HL-60/S4 (cell line): ENCODE measurements around the gene ZNF790.
"Not testable (repeated sequence)": the region's sequence is repeated elsewhere in the genome, so short reads cannot be mapped to it uniquely, and the experiment has no call there.

Experiments used
- in situ Hi-C: fragments of 300-500 bp; cut with MboI; formaldehyde crosslinking; loops from 2 replicates; pipeline ENCODE4 v1.14.3; 2022; ENCODE audit warnings: low sequenced_read_pairs

ZNF790 gene

DNA sequence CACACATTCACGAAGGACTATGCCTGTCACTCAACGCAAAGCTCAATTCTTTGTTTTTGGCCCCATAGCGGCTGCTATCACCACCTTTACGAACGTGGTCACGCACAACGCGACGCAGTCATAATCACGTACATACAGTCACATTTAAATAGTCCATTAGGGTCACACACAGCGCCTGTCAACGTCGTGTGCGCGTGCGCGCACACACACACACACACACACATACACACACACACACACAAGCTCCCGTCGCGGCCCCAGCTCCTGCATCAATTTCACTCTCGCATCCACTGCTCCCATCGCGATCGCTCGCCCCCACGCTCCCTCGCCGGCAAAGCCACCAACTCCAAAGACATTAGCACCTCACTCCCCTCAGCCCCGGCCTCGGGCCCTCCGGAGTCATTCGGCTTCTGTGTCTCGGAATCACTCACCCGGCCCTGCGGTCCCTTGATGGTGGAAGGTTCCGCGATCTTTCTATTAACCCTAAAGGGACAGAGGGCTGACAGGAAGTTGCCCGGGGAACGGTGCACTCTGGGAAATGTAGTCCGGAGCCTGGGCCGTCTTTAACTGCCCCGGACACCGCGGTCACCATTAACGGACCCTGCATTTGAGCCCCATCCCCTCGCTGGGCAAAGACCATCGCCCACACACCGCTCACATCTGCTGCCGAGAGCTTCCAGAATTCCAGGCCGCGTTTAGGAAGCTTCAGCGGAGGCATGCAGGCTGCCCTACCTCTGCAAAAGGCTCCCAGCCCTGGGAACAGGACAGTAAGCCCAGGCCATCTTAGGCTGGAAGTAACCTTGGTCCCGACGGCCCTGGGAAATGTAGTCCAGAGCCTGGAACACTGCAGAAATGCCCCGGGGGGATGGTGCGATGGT is at the start of gene ZNF790:
Gene ZNF790, minus strand, starts transcription at position 482 of the 878 bp plus-strand sequence. CDS start 12,768 bp downstream, outside the sequence.
- in situ Hi-C loops = no loop called here

DNA sequence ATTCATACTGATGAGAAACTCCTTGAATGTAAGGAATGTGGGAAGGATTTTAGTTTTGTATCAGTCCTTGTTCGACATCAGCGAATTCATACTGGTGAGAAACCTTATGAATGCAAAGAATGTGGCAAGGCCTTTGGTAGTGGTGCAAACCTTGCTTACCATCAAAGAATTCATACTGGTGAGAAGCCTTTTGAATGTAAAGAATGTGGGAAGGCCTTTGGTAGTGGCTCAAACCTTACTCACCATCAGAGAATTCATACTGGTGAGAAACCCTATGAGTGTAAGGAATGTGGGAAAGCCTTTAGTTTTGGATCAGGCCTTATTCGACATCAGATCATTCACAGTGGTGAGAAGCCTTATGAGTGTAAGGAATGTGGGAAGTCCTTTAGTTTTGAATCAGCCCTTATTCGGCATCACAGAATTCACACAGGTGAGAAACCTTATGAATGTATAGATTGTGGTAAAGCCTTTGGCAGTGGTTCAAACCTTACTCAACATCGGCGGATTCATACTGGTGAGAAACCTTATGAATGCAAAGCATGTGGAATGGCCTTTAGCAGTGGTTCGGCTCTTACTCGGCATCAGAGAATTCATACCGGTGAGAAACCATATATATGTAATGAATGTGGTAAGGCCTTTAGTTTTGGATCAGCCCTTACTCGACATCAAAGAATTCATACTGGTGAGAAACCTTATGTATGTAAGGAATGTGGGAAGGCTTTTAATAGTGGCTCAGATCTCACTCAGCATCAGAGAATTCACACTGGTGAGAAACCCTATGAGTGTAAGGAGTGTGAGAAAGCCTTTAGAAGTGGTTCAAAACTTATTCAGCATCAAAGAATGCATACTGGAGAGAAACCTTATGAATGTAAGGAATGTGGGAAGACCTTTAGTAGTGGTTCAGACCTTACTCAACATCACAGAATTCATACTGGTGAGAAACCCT is 39.1 kb upstream of the ZNF790 start:
- in situ Hi-C loops = no loop called here

DNA sequence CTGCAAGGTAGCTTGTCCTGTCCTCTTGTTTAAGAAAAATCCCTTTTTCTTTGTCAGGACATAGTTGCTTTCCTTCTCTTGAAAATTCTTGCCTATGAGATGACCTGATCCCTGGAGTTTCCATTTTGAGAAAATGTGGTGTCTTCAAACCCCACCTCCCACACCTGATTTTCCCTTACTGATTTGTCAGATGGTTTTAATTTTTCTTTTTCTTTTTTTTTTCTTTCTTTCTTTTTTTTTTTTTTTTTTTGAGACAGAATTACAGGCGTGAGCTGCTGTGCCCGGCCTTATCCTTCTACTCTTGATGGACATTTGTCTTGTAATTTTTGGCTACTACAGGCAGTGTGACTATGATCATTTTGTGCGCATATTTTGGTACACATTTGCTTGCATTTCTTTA is 13.7 kb upstream of the ZNF790 start:
- in situ Hi-C loops = no loop called here

DNA sequence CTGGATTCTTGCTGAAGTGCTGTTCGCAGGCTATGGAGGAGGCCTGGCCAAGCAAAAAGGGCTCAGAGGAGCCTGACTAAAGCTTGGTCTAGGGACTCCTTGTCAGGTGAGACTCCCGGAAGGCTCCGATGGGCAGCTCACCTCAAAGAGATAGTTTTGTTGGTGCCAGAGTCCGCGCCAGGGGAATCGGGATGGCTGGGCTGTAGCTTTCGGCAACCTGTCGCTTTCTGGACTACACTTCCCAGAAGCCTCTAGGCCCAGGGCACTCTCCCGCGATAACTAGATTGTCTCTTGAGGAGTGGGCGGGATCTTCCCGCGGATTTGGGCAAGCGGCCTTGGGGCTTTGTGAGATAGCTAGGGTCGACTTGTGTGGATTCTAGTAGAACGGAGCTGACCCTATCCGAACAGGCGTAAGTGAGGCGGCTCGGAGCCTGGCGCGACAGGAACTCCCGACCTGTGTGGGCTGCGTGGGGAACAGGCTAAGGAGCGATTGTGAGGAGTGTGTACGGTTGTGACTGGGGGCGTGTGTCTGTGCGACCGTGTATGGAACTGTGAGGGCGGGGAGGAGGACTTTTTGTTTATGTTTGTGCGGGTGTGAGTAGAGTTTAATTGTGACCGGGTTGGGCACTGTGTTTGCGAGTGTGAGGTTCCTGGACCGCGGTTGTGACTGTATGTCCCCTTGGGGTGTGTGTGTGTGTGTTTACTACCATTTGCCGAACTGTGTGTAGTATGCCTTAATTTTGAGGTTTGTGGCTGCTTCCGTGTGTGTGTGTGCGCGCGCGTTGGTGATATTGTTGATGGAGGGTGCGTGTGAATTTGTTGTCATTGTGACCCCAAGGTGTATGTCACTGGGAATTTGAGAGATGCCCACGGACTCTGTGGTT is 12.6 kb upstream of the ZNF790 start, which contains the start of gene ZNF345:
Gene ZNF345, plus strand, starts transcription at position 318 of the 884 bp plus-strand sequence. CDS start 25,955 bp downstream, outside the sequence.
- in situ Hi-C loops = no loop called here

DNA sequence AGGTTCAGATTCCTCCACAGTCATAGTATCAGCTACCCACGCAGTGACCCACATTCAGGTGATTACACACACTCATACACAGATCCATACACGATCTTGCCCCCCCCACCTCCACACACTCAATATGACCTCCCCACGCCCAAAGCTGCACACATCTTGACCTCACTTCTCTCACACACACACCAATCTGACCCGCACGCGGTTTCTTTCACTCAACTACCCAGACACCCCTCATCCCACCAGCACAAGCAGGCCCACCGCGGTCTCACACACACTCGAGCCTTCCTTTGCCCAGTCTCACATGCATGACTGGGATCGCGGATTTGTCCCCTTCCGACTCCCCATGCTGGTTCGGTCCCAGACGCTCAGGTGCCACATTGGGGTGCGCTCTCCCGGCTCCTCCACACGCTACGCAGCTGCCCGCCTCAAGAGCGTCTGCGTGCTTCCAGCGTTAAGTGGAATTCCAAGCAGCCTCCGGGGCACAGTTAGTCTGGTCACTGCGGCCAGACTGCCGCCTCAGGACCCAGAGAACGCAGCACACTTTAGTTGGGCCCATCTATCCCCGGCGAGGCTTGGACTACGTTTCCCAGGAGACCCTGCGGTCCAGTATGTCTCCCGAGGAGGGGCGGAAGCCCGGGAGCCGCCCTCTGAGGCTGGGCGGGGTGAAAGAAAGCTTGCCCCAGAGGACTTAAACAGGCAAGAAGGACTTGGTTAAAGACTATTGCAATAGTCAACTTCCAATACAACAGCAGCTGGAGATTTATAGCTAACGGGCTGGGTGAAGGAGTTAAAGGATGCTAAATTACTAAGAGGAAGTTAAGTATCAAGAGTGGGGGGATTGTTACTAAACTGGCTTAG is 11.7 kb upstream of the ZNF790 start:
- in situ Hi-C loops = no loop called here

DNA sequence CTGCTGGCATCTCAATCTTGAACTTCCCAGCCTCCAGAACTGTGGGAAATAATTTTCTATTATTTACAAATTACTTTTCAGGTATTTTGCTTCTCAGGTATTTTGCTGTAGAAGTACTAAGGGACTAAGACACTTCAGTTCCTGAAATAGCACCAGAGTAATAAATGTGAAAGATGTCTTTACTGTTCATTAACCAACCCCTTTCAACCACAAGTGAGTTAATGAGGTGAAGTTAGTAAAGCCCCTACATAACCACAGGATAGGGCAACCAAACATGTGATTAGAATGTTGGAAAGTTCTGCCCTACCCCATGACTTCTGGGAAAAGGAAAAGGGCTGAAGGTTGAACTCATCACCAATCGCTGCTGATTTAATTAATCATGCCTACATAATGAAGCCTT is 9.8 kb upstream of the ZNF790 start:
- in situ Hi-C loops = no loop called here

DNA sequence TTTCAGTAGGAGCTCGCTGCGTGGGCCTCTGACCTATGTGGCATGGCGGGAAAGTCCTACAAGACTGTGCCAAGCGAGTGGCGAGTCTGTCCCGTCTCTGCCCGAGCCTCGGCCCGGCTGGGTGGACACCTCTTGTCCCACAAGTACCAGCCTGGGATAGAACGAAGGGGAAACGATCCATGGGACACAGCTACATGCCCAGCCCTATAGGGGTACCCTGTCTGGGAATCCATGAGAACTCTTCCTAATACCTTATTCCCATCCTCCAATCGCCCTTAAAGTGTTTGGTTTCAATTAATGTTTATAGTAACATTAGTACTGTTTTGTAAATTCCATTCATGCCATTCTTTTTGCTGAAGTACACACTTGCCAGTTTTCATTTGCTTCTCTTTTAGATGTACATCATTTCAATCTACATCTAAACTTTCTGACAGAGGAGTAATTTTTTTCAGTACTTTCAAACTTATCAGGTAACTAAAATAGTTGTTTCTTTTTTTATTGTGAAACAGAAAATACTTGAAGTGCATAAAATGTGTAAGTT is 667 bp upstream of the ZNF790 start:
- in situ Hi-C loops = no loop called here

DNA sequence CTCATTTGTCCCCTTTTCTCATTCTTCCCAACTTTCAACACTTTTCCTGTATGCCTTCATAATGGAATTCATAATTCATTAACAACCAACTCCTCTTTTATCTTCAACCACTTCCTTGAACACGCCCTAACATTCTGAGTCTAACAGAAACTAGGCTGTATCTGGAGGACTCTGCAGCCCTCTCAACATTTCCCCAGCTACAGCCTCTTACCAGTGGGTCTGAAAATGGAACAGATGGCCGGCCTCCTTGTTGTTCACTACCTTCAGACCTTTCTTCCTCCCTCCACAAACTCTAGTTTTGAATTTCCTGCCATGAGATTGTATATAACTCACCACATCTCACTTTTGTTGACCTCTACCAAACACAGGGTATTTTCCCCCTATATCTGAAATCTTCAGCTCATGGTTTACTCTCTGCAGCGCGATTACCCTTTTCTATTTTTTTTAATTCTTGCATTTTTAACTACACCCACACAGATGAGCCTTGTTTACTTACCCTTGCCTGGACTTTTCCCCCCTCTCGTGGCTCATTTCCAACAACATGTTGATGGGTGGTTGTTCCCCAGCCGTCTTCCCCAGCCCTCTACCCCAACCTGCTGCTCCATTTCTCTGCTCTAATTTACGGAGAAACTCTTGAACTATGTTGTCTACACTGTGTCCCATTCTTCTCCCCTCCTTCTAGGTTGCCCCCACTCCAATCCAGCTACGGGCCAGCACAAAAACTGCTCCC is 846 bp downstream of the ZNF790 start:
- in situ Hi-C loops = no loop called here

DNA sequence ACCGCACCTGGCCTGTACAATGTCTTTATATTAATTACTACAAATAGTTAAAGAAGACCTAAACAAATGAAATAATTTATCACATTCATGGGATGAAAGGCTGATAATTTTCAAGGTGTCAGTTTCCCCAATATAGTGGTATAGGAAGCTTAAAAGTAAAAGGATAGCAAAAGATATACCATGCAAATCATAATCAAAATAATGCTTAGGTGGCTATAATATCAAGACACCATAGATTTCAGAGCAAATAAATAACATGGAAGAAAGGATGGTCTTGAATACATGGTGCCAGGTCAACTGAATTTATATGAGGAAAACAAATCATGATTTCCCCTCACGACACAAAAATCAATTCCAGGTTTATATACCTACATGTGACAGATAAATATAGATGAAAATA is 4.8 kb downstream of the ZNF790 start:
- in situ Hi-C loops = no loop called here

DNA sequence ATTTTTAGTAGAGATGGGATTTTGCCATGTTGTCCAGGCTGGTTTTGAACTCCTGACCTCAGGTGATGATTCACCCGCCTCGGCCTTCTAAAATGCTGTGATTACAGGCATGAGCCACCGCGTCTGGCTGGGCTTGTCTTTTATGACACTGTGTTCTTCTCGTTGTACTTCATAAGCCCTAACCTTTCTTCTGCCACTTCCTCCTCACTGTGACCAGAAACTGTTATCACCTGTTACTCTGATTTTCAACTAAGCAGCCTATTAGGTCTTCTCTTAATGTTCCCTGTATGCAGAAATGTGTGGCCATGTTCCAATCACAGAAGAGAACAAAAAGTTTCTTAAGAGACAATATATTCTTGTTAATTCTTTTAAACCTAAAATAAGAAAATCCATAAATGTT is 16.4 kb downstream of the ZNF790 start:
- in situ Hi-C loops = no loop called here

DNA sequence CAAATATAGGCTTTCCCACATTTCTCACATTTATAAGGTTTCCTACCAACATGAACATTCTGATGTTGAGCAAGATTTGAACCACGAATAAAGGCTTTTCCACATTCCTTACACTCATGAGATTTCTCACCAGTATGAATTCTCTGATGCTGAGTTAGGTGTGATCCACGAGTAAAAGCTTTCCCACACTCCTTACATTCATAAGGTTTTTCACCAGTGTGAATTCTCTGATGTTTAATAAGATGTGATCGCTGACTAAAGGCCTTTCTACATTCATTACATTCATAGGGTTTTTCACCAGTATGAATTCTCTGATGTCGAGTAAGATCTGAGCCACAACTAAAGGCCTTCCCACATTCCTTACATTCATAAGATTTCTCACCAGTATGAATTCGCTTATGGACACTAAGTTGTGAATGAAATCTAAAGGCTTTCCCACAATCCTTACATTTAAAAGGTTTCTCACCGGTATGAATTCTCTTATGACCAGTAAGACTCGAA is 19.0 kb downstream of the ZNF790 start:
- in situ Hi-C loops = no loop called here

DNA sequence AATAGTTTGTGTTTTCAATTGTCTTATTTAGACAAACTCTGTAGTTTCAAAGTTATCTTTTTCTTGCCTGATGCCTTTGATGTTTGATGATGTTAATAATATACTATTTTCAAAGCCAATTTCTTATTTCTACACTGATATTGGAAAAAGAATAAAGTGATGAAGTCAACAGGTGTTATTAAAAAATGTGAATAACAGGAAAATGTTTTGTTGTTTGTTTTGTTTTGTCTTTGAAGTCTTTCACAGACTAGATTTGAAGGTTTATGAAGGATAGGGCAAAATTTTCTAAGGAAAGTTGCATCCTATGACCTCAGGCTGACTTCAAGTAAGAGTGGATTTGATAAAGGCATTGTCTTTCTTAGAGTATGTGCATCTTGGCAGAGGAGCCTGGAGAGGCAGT is 31.2 kb downstream of the ZNF790 start:
- in situ Hi-C loops = no loop called here

DNA sequence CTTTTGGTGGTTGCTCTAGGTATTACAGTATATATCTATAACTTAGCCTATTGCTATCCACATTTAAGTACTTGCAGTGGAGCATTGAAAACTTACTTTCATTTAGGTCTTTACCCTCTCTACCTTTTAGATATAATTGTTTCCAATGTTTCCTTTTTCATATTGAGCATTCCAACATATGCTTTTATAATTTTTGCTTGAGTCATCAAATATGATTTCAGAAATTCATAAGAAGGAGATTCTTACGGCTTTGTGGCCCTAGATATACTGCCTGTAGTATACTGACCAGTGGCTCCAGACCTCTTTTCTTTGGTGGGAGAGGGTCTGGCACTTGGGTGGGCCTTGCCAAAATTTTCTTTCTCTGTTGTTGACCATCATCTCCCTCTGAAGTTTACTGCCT is 32.8 kb downstream of the ZNF790 start:
- in situ Hi-C loops = no loop called here

DNA sequence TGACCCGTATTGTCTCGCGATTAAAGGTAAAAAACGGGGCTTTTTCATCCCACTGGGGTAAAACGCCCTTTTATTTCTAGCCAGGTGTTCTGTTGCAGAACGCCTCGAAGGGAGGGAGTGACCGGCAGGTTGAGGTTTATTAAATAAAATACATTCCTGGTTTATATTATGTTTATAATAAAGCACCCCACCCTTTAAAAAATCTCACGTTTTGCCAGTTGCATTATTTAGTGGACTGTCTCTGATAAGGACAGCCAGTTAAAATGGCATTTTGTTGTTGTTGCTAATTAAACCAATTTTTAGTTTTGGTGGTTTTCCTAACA is 40.4 kb downstream of the ZNF790 start:
- in situ Hi-C loops = no loop called here

DNA sequence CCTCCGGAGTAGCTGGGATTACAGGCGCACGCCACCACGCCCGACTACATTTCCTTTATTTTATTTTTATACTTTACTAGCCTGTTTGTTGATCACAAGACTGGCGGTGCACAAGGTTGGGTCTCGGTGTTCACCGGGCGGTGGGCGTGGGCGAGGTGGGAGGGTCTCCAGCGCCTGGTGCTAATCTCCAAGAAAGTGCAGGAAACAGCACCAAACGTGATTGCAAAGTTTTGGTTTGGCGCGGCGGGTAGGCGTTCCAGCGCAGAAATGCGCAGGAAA is 41.5 kb downstream of the ZNF790 start:
- in situ Hi-C loops = no loop called here

DNA sequence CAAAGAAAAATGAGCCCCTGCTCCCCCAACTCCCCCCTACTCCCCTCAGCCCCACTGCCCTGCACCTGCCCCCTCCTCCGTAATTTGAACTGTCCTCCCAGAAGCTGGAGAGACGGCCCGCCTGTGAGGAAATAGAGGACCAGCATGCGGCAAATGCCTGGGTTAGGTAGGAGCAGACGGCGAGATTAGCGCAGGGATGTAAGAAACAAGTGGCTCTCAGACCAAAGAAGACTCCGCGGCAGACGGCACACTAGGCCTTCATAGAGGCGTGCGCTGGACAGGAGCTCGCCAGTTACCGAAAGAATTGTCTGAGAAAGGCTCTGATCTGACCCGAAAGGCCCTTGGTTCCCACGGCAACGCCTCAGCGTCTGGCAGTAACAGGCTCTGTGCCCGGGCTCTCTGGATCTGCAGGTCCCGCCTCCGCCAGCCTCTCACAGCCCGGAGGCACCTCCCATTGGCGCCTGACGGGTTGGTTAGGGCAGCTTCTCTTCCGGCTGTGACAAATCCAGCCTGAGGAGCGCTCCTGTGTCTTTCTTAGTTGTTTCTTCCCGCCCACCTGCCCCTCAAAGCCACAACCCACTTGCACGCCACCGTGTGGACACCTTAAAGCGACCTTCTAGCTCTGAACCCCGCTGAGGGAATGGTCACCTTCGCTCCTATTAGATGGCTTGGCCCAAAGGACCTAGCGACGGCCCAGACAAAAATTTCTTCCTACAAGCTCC is 46.6 kb downstream of the ZNF790 start:
- in situ Hi-C loops = not testable (repeated sequence)

DNA sequence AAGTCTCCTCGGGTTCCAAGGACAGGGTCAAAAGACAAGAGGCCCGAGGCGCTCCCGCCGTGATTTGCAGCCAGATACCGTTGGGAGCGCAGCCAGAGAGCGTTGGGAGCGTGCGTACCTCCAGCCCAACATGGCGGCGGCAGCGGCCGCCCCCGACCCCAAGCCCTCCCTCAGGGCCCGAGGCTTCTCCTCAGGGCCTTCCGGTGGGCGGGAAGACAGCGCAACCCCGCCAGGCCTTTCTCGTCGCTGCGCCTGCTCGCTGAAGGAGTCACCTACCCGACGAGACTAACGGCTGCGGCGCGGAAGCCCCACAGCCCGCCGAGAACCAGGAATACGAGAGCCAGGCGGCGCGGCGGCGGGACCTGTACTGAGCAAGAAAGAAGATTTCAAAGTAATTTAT is 62.4 kb downstream of the ZNF790 start:
- in situ Hi-C loops = no loop called here

DNA sequence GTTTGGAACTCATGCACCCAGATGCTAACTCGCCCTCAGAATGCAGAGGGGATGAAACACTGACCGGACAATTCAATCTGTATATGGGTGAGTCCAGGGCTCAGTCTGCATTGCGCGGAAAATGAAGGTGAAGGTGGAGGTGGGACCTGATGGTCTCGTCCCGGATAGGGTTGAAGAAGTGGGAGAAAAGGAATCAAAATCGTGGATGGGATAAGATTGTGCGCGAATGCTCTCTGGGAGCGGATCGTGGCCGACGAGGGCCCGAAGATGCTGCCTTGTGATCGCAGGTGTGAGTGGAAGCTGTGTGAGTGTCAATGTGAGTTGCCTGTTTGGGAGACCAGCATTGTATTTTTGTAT is 65.0 kb downstream of the ZNF790 start:
- in situ Hi-C loops = no loop called here
